Measurements from ENCODE around the gene CHRNB2.

GRCh38 chr1:154628121-154628405 lies 60.5 kb downstream of the CHRNB2 start:
- TF ChIP-seq MAX (IDR thresholded peaks at IDR 0.05; ENCODE audit: insufficient read depth, insufficient read length) (no peak), CTCF (IDR thresholded peaks at IDR 0.05; ENCODE audit: extremely low read depth in 1 of 2, insufficient read depth in 1 of 2, low read depth in 1 of 2, low read length in 2 of 2) (no peak), GATA2 (IDR thresholded peaks at IDR 0.05; ENCODE audit: insufficient read depth, insufficient read length, low read depth, low read length) (no peak)
